Testis (tissue), 2 donors: Measurements from ENCODE around the gene ETV7.

Experiments
- CTCF ChIP-seq, 3 experiments: fragments of 450-650 bp in 2 of 3; fragments of 200-600 bp in 1 of 3; sonication (generic) in 1 of 3; IDR thresholded peaks; one replicate each; pipeline ENCODE4 v1.5.1; 2016 to 2019; ENCODE audit warnings: antibody characterized with exemption in 3 of 3, mild to moderate bottlenecking in 2 of 3, moderate library complexity in 1 of 3
- POLR2A ChIP-seq: fragments of 450-650 bp; IDR thresholded peaks from one replicate; pipeline ENCODE4 v1.6.1; 2017; ENCODE audit warnings: antibody characterized with exemption, mild to moderate bottlenecking, moderate library complexity

- TF ChIP-seq CTCF (IDR thresholded peaks at IDR 0.05), result no peak
- no peak for TF ChIP-seq POLR2A
Measured at GRCh38 chr6:36353411-36353915, 34.0 kb downstream of the ETV7 start.
